Vagina (tissue), 2 donors: ENCODE data around the gene GAB2.

Source experiments
- POLR2A ChIP-seq, 2 donors: fragments of 450-650 bp; IDR thresholded peaks; one replicate each; pipeline ENCODE4 v1.6.1; 2017; ENCODE audit warnings: antibody characterized with exemption in 2 of 2, mild to moderate bottlenecking in 2 of 2, moderate library complexity in 2 of 2
- POLR2AphosphoS5 ChIP-seq, 2 donors: sonication (generic); formaldehyde crosslinking; IDR thresholded peaks; one replicate each; pipeline ENCODE4 v1.9.0; 2017; ENCODE audit warnings: antibody characterized with exemption in 2 of 2, mild to moderate bottlenecking in 2 of 2, low read depth in 1 of 2; ENCODE audit not compliant: insufficient read depth in 1 of 2
- TF ChIP-seq, protein P1 (sequence below), 3 experiments: fragments of 450-650 bp in 2 of 3; fragments of 200-600 bp in 1 of 3; sonication (generic) in 1 of 3; IDR thresholded peaks; one replicate each; pipeline ENCODE4 v1.5.1; 2017 to 2019; ENCODE audit warnings: antibody characterized with exemption in 3 of 3, mild to moderate bottlenecking in 2 of 3, moderate library complexity in 2 of 3

DNA sequence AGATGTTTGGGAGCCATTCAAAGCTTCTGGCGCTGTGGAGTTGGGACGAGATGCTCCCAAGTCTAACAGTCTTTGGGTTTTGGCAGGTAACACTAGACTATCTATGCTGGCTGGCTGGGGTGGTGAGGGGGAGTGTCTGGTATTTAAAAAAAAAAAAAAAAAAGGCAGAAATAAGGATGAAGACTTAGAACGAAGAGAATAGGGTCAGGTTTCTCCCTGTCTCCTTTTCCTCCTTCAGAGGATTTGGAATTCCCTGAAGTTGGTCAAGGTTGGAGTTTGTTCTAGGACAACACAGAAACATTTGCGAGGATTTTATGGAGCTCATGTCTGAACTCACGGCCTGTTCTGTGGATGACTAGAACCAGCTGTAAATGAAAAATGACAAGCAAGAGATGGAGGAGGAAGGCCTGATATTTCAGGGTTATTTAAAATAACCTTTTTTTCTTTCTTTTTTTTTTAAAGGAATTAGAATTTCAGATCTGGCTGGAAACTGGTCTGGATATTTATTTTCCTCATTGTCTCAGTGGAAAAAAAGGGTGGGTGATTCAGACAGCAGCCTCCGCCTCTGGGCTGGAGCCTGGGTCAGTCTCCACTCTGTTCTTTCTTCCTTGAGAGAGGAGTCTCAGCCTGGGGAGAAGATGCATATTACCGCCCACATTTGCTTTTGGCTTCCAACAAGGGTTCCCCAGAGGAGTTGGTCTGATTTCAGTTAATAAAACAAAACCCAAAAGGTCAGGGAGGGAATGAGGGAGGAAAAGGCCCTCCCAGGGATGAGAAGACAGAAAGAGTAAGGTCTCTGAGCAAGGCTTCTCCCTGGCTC is 148.8 kb downstream of the GAB2 start:
- TF ChIP-seq, protein P1, sequence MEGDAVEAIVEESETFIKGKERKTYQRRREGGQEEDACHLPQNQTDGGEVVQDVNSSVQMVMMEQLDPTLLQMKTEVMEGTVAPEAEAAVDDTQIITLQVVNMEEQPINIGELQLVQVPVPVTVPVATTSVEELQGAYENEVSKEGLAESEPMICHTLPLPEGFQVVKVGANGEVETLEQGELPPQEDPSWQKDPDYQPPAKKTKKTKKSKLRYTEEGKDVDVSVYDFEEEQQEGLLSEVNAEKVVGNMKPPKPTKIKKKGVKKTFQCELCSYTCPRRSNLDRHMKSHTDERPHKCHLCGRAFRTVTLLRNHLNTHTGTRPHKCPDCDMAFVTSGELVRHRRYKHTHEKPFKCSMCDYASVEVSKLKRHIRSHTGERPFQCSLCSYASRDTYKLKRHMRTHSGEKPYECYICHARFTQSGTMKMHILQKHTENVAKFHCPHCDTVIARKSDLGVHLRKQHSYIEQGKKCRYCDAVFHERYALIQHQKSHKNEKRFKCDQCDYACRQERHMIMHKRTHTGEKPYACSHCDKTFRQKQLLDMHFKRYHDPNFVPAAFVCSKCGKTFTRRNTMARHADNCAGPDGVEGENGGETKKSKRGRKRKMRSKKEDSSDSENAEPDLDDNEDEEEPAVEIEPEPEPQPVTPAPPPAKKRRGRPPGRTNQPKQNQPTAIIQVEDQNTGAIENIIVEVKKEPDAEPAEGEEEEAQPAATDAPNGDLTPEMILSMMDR (IDR thresholded peaks at IDR 0.05): no peak
- TF ChIP-seq POLR2A (IDR thresholded peaks at IDR 0.05): no peak
- no peak for TF ChIP-seq POLR2AphosphoS5 (IDR thresholded peaks at IDR 0.05; ENCODE audit: insufficient read depth in 1 of 2, low read depth in 1 of 2)
